Activated T-cell treated with anti-CD3 and anti-CD28 coated beads, Interleukin-2, amount 50 U/mL, for 48 hours (primary cell): Measurements from ENCODE around the gene USF1.
A peak's percentile ranks its signal among the peaks of the same experiment; 100 is the strongest.

Source experiments
- DNase-seq, 2 experiments: peaks; one replicate each; pipeline ENCODE4 v3.0.0-alpha.2; 2020

The USF1 gene

DNA sequence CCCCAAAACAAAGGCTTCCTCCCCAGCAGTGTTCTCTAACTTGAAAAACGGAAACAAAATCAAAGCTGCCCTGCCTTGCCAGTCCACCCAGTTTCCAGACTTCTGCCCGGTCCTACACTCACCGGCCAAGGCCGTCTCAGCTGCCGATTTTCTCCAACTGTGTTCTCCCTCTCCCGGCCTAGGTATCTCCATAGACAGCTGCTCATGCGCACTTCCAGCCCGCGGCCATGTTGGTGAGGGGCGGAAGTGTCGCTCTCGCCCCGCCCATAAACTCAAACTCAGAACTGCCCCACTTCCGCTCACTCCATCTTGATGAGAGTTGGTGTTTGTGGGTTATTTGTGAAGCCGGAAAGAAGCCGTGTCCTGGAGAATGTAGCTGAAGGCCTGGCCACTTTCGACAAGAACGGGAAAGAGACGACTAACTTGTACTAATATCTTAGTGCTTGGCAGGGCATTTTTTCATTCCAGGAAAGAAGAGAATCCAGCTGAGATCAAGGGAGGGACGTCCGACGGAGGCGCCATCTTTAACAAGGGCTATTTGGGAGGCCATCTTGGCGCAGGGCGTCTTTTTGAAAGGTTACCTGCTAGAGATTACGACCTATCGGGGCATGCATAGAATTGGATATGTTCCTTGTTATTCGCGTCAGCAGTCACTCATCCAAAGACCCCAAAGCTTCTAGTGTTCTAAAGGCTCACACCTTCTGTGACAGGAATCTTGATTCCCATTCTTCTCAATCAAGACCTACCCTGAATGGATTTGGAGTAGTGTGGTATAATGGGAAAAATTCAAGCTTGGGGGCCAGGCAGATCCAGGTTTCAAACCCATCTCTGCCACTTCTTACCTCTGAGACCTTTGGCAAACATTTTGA lies at the start of gene USF1:
TSS of gene USF1 (minus strand) at position 242 of the 869 bp plus-strand sequence. CDS start 2,702 bp downstream, outside the sequence.
- DNase-seq, result peak; percentile 96 to 97

GRCh38 chr1:161095230-161095629 lies 49.5 kb upstream of the USF1 start:
- DNase-seq, result no peak

DNA sequence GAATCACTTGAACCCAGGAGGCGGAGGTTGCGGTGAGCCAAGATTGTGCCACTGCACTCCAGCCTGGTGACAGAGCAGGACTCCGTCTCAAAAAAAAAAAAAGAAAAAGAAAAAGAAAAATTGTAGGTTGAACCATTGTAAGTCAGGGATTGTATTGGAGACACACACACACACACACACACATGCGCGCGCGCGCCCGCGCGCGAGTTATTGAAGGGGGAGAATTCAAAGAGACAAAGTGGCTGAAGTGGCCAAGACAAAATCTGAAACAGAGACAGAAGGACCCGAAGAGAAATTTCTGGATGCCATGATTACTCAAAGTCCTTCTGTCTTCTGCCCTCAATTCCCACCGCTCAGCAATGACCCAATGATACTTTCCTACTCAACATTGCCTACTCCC lies 48.7 kb upstream of the USF1 start:
- DNase-seq, result no peak

DNA sequence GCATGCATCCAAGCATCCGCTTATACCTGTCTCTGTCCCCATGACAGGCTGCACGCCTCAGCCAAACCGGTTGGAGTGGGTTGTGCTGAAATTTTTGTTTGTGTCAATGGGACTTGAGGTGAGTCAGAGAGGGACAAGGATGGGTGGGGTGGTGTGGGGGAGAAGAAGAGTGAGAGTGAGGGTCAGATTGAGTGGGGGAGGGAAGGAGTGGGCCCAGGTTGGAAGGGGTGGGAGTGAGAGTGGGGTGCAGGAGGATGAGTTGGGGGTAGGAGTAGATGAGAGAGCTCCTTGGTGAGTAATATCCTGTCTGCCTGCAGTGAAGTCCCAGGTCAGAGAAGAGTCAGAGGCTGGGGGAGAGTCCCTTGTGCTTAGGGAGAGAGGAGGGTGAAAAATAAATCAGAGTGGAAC lies 46.8 kb upstream of the USF1 start:
- DNase-seq, result peak; percentile 61

DNA sequence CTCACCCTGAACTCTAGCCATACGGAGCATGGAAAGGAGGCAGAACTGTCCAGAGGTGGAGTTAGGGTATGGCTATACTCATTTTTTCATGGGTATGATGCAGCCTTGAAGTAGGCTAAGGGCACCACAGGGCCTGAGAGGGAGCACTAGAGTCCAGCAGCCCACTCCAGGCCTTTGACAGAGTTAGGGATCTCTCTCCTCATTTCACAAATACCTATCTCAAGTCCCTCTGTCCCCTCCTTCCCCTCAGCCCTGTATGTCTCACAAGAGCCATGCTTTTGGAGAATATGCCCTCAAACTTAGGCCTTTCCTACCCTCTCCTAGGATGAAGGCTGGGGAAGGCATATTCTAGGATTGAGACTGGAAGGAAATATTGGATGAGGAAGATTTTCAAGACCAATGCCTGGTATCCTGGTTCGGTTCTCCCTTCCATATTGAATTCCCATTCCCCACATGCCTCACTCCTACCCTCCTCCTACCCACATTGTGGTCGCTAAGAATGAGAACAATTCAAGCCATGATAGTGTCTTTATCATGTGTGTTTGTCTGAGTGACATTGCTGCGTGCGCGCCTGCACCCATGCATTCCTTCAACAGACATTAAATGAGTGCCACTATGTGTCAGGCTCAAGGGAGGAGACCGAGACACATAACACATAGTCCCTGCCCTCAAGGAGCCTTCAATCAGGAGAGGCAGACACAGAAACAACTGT lies 46.2 kb upstream of the USF1 start:
- no peak for DNase-seq

- DNase-seq, result no peak
Measured at GRCh38 chr1:161091093-161091492, 45.3 kb upstream of the USF1 start.

DNA sequence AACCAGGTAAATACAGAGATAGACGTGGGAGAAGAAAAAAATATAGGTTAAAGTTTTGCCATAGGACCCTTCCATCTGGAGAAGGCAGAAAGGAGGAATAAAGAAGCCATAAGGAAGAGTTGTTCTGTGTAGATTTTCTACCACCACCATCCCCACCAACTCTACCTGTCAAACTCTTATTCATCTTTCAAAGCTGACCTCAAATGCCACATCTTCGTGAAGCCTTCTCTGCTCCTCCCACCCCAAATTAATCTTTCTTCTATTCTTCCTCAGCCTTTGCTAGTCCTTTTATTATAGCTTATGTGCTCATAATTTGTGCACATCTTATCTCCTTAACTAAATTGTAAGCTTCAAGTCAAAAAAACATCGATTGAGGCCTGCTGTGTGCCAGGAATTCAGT lies 44.8 kb upstream of the USF1 start:
- no peak for DNase-seq

DNA sequence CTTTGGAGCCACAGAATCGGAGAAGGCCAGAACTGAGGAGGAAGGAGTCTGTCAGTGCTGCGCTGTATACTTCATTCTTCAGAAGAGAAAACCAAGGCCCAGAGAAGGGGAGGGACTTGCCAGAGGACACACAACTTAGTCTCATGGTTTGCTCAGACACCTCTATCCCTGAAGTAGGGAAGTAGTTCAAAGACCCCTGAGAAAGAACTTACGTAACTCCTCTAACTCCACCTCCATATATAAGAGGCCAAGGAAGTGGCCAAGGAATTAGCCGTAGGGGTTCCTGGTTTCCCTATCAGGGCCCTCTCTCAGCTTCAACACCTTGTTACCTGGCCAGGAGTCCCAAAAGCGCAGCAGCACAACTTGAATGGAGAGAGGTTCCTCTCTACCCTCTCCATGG lies 44.2 kb upstream of the USF1 start:
- no peak for DNase-seq

GRCh38 chr1:161089251-161089924 lies 43.6 kb upstream of the USF1 start, which contains the start of gene NECTIN4:
Gene NECTIN4 (minus strand): TSS chr1:161089558. CDS start chr1:161089296, 262 bp downstream.
- no peak for DNase-seq

DNA sequence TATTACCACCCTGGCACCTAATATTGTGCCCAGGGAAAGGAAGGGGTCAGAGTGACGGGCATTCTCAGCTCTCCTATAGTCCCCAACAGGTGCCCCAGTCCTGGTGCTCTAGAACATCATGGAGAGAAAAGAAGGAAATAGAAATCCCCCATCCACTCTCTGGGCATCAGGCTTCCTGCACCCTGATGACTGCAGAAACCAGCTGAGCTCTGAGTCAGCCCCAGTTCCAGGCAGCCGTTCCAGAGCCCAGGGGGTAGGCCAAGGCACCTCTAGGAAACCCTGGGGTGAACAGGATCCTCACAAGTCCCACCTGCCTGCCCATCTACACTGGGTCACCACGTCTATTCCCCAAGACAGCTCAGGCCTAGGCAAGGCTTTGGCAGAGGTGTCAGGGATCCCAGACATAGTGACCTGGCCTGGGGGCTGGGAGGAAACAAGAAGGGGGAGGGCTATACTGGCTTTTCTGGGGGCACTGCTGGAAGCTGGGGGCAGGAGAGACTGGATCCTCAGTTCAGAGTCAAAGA lies 42.9 kb upstream of the USF1 start:
- no peak for DNase-seq

GRCh38 chr1:161086457-161086856 lies 40.7 kb upstream of the USF1 start:
- DNase-seq, result no peak

DNA sequence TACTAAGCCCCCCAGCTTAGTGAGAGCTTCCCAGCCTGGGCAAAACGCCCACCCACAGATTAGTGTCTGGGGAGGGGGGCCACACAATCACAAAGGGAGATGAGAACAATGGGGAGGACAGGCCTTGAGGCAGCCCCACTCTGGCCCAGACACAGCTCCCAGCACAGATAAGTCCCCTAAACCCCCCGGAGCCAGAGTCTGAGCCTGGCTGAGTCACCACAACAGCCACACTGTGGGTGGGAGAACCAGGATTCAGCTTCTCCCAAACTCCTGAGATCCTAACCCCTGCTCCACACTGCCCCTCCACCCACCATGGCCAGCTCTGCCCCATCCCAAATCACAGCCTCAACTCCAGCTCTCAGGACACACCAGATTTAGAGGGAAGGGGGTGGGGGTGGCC lies 39.4 kb upstream of the USF1 start:
- DNase-seq, result no peak

GRCh38 chr1:161084597-161084988 lies 38.8 kb upstream of the USF1 start:
- DNase-seq, result no peak

GRCh38 chr1:161083748-161084596 lies 38.2 kb upstream of the USF1 start:
- DNase-seq, result no peak

GRCh38 chr1:161082996-161083747 lies 37.4 kb upstream of the USF1 start:
- DNase-seq, result no peak

- no peak for DNase-seq
Measured at GRCh38 chr1:161082483-161082882, 36.7 kb upstream of the USF1 start.

- DNase-seq, result no peak
Measured at GRCh38 chr1:161081519-161081918, 35.7 kb upstream of the USF1 start.

DNA sequence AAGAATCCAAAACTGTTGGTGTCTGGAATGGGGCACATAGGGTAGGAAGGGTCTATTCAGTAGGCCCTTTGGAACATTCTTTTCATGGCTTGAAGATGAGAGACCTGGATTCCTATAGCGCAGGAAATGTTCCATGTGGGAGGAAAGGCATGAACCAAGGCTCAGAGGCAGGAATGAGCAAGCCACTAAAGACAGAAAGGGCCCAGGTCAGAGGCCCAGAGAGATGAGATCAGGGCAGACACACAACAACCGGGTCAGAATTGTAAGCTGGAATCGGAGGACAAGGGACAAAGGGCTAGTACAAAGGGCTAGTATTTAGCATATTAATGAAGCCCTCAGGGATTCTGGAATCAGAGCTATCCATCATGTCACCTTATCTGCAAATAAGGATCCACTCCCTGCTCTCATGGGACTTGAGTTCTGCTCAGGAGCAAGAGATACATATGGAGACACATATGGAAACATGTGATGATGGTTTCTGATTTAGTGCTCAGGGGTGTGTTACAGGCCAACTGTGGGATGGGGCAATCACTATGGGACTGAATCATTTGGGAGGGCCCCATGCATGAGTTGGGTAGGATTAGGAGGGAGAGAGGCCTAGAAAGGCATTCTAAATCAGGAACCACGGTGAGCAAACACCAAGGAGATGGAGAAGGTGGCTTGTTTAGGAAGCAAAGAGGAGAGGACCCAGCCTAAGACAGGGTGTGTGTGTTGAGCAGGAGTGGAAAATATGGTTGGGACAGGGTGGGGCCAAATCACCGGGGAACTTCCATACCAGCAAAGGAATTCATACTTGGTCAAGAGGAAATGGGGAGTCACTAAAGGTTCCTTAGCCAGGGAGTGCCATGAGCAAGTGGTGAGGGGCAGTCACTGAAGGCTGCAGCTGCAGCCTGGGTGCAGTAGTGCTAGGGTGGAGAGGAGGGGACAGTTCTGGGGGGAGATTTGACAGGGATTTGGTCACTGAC lies 34.9 kb upstream of the USF1 start:
- no peak for DNase-seq

DNA sequence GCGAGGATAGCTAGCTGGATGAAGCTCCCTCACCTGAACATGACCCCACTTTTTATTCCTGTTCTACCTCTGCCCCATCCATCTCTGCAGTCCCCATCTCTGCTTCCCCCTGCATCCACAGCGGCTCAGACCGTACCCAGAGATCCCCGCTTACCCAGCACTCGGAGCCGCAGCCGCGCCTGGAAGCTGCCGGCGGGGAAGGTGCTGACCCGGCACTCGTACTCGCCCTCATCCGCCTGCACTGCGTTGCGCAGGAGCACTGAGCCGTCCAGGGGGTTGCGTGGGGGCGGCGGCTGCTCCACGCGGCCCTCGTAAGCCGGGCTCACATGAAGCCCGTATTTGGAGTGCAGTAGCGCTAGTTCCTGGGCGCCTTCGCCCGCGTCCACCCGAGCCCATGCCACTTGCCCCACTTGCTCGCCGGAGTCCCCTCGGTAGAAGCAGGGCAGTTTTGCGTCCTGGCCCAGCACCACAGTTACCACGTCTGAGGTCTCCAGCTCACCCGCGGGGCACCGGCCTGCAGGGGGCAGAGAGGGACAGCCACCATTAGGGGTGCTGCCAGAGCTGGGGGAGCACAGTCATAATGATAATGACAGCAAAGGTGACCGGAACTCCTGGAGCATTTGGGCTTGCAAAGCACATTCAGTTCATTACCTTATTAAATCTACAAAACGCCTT lies 33.8 kb upstream of the USF1 start:
- no peak for DNase-seq

DNA sequence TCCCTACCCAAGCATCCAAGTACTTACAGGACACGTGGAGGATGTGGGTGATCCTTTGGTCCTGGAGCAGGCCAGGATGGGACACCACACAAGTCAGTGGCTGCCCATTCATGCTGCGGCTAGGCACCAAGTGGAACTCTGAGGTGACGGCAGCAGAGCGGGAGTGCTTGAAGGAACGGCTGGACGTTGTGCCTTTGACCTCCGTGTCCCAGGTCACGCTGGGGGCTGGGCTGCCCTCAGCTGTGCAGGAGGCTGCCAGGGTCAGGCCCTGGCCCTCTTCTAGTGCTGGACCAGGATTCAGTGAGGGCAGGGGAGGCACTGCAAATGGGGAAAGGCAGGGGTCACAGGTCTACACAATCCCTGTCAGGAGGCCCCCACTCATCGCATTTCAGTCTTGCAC lies 31.6 kb upstream of the USF1 start:
- no peak for DNase-seq
